ENCODE measurements around the gene PLCB1.

DNA sequence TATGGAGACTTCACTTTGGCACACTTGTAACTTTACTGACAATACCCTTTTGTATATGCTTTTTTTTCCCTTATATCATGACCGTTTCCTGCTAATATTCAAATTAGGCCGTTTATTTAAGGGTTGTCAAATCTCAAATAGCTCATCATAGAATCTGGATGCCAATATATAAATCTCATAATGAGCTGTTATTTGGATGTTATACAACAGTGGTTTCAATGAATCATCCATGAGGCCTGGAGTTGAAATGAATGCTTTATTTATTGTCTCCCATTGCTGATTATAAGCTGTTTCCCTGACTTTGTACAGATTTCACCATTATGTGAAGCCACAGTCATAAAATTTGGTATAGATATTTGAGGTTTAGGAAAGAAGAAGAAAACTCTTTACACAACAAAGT is 256.1 kb downstream of the PLCB1 start:
- TF ChIP-seq EP300 (IDR thresholded peaks at IDR 0.05): no peak
- no peak for TF ChIP-seq POLR2AphosphoS5 (IDR thresholded peaks at IDR 0.05)
- TF ChIP-seq, protein P1, sequence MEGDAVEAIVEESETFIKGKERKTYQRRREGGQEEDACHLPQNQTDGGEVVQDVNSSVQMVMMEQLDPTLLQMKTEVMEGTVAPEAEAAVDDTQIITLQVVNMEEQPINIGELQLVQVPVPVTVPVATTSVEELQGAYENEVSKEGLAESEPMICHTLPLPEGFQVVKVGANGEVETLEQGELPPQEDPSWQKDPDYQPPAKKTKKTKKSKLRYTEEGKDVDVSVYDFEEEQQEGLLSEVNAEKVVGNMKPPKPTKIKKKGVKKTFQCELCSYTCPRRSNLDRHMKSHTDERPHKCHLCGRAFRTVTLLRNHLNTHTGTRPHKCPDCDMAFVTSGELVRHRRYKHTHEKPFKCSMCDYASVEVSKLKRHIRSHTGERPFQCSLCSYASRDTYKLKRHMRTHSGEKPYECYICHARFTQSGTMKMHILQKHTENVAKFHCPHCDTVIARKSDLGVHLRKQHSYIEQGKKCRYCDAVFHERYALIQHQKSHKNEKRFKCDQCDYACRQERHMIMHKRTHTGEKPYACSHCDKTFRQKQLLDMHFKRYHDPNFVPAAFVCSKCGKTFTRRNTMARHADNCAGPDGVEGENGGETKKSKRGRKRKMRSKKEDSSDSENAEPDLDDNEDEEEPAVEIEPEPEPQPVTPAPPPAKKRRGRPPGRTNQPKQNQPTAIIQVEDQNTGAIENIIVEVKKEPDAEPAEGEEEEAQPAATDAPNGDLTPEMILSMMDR (IDR thresholded peaks at IDR 0.05): no peak

All from esophagus muscularis mucosa (tissue), 4 donors.